ENCODE results near the gene SYTL5.

DNA sequence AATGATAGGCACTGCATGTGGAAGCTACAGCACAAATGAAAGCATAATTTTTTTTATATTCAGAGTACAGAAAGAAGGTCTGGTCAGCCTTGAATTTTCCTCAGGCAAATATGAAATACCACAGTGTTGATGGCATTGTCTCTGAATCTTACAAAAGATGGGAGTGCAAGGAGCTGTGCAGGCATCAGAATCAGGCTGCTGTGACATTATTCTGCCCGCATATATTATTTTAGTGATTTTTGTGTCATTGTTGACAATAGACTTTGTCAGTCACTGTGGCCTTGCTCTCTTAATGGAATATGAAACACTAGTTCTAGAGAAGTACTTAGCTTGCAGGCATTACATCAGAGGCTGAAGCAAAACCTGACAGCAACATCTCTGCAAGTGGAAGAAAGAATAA is 42.5 kb downstream of the SYTL5 start:
- TF ChIP-seq, protein P1, sequence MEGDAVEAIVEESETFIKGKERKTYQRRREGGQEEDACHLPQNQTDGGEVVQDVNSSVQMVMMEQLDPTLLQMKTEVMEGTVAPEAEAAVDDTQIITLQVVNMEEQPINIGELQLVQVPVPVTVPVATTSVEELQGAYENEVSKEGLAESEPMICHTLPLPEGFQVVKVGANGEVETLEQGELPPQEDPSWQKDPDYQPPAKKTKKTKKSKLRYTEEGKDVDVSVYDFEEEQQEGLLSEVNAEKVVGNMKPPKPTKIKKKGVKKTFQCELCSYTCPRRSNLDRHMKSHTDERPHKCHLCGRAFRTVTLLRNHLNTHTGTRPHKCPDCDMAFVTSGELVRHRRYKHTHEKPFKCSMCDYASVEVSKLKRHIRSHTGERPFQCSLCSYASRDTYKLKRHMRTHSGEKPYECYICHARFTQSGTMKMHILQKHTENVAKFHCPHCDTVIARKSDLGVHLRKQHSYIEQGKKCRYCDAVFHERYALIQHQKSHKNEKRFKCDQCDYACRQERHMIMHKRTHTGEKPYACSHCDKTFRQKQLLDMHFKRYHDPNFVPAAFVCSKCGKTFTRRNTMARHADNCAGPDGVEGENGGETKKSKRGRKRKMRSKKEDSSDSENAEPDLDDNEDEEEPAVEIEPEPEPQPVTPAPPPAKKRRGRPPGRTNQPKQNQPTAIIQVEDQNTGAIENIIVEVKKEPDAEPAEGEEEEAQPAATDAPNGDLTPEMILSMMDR (conservative IDR thresholded peaks at IDR 0.05; ENCODE audit: low read depth in 2 of 2) = no peak
- TF ChIP-seq EZH2phosphoT487 (IDR thresholded peaks at IDR 0.05; ENCODE audit: unreplicated experiment) = no peak
- TF ChIP-seq, protein P2, sequence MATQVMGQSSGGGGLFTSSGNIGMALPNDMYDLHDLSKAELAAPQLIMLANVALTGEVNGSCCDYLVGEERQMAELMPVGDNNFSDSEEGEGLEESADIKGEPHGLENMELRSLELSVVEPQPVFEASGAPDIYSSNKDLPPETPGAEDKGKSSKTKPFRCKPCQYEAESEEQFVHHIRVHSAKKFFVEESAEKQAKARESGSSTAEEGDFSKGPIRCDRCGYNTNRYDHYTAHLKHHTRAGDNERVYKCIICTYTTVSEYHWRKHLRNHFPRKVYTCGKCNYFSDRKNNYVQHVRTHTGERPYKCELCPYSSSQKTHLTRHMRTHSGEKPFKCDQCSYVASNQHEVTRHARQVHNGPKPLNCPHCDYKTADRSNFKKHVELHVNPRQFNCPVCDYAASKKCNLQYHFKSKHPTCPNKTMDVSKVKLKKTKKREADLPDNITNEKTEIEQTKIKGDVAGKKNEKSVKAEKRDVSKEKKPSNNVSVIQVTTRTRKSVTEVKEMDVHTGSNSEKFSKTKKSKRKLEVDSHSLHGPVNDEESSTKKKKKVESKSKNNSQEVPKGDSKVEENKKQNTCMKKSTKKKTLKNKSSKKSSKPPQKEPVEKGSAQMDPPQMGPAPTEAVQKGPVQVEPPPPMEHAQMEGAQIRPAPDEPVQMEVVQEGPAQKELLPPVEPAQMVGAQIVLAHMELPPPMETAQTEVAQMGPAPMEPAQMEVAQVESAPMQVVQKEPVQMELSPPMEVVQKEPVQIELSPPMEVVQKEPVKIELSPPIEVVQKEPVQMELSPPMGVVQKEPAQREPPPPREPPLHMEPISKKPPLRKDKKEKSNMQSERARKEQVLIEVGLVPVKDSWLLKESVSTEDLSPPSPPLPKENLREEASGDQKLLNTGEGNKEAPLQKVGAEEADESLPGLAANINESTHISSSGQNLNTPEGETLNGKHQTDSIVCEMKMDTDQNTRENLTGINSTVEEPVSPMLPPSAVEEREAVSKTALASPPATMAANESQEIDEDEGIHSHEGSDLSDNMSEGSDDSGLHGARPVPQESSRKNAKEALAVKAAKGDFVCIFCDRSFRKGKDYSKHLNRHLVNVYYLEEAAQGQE (IDR thresholded peaks at IDR 0.05; ENCODE audit: unreplicated experiment) = no peak
- no peak for TF ChIP-seq POLR2AphosphoS5 (IDR thresholded peaks at IDR 0.05; ENCODE audit: low read depth)
- no peak for TF ChIP-seq ZNF114 (CRISPR knock-in tag; IDR thresholded peaks at IDR 0.05)
- TF ChIP-seq EZH2 (IDR thresholded peaks at IDR 0.05; ENCODE audit: low read depth, unreplicated experiment) = no peak
- TF ChIP-seq STAT1 (IDR thresholded peaks at IDR 0.05; ENCODE audit: unreplicated experiment) = no peak
- TF ChIP-seq, protein P3, sequence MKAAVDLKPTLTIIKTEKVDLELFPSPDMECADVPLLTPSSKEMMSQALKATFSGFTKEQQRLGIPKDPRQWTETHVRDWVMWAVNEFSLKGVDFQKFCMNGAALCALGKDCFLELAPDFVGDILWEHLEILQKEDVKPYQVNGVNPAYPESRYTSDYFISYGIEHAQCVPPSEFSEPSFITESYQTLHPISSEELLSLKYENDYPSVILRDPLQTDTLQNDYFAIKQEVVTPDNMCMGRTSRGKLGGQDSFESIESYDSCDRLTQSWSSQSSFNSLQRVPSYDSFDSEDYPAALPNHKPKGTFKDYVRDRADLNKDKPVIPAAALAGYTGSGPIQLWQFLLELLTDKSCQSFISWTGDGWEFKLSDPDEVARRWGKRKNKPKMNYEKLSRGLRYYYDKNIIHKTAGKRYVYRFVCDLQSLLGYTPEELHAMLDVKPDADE (IDR thresholded peaks at IDR 0.05) = no peak
- no peak for TF ChIP-seq JUNB (IDR thresholded peaks at IDR 0.05; ENCODE audit: unreplicated experiment)
- no peak for TF ChIP-seq CREB1 (CRISPR knock-in tag; IDR thresholded peaks at IDR 0.05; ENCODE audit: low read depth)

Data from GM23338 (cell line).